Stimulated activated CD8-positive, alpha-beta memory T cell treated with anti-CD3 and anti-CD28 coated beads, Interleukin-12 subunit alpha, Interleukin-12 subunit beta, amount 100 ng/mL, for 1 hour (primary cell): Measurements from ENCODE around the gene STXBP5.

Experiments
- DNase-seq: peaks from one replicate; pipeline ENCODE4 v3.0.0-alpha.2; 2020; ENCODE audit warnings: low read depth

Gene STXBP5

DNA sequence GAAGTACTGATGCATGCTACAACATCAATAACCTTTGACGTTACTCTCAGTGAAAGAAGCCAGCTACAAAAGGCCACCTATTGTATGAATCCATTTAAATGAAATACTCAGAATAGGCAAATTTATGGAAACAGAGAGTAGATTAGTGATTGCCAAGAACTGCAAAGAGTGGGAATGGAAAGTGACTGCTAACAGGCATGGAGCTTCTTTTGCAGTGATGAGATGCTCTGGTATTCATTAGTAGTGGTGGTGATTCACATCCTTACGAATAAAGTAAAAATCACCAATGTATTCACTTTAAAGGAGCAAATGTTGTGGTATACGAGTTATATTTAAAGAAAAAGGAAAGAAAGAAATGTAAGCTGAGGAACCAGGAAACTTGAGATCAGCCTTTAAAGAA lies 177.5 kb downstream of the STXBP5 start:
- no peak for DNase-seq

DNA sequence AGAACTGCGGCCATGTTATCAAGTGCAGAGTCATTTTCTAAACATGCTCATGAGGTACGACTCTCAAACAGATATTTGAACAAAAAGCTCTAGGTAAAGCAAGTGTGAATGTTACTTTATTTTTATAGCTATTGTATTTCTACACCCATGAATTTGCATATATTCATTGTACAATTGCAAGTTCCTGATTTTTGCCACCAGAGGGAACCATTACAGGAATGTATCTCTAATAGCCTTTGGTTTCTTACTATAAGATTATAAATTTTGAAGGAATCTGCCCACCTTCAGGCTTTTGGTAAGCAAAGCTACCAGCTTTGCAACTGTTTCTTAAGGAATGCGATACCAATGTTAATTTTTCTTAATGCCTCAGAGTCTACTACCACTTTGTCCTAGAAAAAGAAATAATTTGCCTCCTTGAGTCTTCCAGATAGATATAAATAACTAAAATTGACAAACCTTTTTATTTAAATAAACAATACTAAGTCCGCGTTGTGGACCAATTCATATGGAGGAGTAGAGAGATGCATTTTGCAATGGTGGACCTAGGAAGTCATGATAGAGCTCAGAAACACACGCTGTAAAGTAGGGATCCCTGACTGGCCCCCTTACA lies 178.8 kb downstream of the STXBP5 start:
- no peak for DNase-seq

DNA sequence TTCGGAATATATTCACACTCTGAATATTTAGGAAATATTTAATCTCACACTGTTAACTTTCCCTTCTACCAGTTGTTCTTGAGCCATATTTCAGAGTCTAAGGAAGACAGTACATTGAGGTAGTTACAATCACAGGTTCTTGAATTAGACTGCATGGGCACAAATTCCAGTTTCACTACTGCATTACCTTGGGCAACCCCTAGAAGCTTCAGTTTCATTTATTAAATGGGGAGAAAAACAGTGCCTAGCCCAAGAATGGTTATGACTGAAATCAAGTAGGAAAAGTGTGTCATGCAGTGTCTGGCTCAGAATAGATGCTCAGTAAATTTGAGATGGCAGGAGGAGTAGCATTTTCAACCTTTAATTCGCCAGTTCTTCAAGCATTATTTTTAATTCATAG lies 179.8 kb downstream of the STXBP5 start:
- DNase-seq: no peak

DNA sequence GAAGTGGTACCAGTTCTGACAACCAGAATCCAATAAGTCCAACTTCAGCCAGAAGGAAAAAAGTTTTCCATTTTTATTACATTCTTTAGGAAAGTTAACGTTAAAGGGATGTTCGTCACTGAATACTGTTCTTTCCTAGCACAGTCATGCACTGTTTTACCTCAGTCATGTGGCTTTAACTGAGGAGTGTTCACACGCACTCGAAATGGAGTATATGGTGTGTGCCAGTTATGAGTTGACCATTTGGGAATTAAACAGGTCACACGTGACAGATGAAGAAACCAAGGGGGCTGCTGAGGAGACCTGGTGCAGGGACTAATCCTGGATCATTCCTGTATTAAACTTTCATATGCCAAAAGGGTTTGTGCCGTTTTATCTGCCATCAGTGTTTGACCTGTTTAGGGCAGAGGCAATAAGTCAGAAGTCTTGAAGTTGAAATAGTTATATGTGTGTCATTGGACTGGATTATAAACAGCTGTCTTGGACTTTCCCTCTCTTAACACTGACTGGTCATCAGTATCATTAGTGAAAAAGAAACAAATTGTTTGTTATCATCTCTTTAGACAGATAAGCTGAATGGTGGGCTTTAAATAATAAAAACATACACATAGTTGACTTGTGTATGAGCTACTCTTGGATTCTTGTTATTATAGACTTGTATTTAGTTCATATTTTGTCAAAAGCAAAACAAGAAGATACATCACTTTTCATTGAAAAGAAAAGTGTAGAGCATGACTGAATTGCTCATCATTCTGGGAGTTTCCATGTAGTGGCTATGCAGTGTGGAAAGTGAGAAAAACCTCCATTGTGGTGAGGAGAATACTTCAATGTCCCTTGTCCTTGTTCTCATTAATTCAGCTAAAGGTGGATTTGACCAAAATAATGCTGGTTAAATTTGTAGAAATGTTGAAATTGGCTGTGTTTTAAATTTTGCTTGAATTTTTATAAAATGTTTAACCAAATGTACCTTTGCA lies 180.8 kb downstream of the STXBP5 start:
- no peak for DNase-seq

DNA sequence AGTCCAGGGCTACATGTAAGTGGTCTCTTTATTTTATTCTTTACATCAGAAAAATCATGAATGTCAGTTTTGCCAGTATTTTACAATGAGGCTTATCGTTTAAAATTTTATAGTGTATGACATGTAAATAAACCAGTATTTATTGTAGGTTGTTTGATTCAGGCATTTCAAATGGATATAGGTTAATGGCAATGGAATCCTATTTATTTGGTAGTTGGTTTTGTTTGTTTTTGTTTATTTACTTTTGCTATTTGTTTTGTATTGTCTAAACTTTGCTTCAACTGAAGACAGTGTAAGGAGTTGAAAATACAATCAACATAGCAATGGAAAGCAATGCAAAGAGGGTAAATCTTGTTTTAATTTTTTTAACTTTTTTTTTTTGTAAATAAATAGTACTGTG lies 185.2 kb downstream of the STXBP5 start:
- no peak for DNase-seq

DNA sequence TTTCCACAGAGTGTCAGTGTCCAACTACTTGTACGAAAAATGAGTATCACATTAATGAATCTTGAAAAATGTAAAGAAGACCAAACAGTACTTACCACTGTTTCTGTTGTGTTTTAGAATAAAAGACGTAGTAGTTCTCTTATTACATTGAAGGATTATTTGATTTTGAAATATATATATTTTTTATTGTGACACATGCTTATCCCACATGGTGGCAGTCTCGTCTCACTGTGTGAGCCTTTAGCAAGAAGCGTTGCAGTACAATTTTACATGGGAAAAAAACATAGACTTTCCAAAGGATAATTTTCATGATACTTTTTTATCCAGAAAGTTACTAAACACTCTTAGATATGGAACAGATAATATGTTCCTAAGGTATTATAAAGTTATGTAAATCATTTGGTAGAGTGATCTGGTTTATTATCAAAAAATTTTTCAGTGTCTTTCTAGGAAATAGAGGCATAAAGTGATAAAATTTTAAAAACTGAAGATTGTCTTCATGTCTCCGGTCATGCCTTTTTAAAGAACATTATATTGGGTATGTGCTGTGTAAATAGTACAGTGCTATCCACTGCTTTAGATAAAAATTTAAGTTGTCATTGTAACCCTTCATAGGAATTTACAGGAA lies 186.8 kb downstream of the STXBP5 start:
- DNase-seq: no peak

DNA sequence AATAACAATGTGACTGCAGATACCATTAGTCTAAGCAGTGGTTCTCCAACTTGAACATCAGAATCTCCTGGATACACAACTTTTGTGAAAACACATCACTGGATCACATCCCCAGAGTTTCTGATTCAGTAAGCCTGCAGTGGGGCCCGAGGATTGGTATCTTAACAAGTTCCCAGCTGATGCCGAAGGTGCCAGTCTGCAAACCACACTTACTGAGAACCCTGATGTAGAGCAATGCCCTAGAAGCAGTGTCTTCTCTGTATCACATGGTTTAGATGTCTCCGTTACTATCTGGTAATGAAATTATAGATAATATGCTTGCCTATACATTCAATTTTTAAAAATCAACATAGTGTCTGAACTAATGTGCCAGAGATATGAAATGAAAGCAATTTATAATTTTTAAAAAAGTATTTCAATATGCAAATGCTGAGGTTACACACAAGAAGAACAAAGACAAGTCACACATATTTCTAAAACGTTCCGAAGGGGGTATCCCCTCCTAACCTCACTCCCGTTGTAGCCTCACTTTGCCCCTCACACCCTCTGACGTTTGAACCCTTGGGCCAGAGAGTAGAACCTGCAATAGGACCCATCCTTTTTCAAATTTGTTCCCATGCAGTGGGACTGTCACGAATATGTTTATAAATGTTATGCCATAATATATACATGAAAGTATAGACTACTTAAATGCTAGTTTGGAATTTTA lies 188.9 kb downstream of the STXBP5 start:
- no peak for DNase-seq

DNA sequence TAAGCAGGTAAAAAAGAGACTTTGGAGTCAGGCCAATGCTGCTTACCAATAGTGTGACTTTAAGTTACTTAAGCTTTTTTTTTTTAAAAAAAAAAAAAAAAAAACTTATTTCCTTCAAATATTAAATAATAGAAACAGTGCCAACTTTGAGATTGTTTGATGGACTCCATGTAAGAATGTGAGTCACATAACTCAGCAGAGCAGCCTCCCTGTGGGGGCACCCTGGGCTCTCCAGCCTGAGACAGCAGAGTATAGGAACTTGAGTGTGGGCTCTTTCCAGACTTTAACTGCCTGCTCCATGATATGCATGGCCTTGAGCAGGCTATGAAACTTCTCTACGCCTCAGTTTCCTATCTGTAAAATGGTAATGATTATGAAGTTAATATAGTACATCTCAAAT lies 190.9 kb downstream of the STXBP5 start:
- DNase-seq: no peak

DNA sequence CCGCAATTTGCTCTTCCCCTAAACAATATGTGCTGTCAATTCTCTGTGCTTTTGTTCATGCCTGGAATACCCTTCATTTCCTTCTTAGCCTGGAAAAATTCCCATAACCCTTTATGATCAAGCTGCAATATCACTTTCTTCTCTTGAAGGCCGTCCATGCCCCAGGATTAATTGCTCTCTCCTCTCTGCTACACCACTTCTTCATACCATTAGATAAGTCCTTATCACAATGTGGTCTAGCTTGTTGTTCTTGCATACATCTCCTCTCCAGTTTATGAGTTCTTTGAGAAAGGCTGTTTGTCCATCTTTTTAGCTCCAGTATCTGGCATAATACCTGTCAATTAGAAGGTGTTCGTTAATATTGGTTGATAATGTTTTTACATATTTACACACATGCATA lies 193.1 kb downstream of the STXBP5 start:
- DNase-seq: no peak

DNA sequence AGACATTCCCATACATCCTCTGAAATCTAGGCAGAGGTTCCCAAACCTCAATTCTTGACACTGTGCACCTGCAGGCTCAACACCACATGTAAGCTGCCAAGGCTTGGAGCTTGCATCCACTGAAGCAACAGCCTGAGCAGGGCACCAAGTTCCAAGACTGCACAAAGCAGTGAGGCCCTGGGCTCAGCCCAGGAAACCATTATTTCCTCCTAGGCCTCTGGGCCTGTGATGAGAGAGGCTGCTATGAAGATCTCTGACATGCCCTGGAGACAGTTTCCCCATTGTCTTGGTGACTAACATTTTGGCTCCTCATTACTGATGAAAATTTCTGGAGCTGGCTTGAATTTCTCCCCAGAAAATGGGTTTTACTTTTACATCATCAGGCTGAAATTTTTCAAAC lies 196.8 kb downstream of the STXBP5 start:
- no peak for DNase-seq

DNA sequence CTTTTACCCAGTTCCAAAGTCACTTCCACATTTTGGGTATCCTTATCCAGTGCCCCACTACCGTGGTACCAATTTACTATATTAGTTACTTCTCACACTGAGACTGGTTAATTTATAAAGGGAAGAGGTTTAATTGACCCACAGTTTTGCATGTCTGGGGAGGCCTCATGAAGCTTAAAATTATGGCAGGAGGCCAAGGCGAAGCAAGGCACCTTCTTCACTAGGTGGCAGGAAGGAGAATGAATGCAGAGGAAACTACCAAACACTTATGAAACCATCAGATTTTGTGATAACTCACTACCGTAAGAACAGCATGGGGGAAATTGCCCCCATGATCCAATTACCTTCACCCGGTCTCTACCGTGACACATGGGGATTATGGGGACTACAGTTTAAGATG lies 197.6 kb downstream of the STXBP5 start:
- no peak for DNase-seq

DNA sequence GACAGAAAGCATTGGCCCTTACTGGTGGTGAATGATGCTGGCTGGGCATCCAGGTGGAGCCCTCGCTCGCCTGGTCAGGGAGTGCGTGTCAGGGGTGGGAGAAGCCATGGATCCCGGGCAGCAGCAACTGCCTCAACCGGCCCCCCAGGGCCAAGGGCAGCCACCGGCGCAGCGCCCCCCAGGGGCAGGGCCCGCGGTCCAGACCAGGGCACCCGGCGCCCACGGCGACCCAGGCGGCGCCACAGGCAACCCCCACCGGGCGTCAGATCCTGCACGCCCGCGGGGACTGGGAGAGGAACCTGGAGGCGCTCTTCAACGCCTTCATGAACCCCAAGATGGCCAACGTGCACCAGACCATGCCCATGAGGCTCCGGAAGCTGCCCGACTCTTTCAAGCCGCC lies 202.6 kb downstream of the STXBP5 start:
- no peak for DNase-seq

DNA sequence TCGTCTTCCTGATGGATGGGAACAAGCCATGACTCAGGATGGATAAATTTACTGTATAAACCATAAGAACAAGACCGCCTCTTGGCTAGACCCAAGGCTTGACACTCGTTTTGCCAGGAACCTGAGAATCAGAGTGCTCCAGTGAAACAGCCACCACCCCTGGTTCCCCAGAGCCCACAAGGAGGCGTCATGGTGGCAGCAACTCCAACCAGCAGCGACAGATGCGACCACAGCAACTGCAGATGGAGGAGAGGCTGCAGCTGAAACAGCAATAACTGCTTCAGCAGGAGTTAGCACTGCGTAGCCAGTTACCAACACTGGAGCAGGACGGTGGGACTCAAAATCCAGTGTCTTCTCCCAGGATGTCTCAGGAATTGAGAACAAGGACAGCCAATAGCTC lies 203.4 kb downstream of the STXBP5 start:
- DNase-seq: no peak

DNA sequence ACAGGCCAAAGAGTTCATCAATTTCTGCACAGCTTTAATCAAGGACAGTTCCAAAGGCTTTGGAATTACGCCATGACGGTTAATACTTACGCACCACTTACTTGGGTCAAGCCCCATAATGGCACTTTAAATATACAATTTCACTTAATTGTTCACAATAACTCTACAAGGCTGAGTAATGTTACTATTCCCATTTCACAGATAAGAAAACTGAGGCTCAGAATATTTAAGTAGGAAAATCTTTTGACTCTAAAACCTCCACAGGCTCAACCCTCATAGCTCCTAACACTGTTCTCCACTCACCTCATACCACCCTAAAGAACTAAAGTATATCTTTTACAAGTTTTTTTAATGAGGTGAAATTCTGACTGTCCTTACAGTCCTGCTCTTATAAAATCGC lies 212.4 kb downstream of the STXBP5 start:
- DNase-seq: no peak

DNA sequence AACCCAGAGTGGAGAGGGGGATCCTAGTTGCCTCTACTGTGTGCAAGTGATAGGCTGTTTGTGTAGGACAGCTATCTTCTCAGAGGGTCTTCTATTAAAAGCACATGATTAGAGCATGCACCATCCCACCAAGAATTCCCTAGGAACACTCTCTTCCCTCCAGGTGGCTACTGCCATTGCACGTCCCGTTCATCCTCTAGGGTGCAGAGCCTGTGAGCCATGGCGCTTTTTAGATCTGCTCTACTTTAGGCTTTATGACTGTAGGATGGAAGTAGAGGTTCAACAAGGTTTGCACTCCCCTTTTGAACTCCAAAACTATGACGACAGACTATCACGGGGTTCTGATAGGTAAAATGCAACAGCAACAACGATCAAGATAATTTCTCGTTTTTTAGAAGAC lies 213.7 kb downstream of the STXBP5 start:
- no peak for DNase-seq

DNA sequence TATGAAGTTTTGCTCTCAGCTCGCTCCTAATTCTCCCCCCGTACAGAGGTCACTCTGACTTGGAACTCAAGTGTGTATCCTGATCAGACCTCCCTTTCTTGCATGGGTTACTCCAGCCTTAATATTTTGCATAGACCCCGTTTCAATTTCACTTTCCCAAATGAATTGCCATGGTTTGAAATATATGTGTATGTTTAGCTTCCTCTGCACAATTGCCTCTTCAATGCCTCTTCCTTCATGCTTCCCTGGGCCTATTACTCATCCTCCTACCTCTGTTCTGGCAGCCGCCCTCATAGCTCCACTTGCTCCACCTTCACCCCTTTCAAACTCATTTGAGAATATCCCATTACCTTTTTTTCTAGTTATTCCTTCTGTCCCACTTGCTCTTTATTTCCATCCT lies 214.3 kb downstream of the STXBP5 start:
- DNase-seq: no peak

DNA sequence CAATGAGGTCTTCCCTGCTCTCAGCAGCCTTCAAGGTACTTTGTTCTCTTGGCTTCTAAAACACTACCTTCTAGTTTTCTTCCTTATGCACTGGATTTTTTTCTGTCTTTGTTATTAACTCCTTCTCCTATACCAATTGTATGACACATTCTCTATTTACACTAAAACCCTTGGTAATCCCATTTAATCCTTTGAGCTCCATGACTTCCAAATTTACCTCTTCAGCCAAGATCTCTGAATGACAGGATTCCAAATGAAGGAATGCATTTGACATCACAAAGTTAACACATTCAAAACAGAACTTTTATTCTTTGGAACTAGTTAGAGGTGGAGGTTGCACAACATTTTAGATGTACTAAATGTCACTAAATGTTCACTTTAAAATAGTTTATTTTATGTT lies 217.7 kb downstream of the STXBP5 start:
- DNase-seq: no peak

DNA sequence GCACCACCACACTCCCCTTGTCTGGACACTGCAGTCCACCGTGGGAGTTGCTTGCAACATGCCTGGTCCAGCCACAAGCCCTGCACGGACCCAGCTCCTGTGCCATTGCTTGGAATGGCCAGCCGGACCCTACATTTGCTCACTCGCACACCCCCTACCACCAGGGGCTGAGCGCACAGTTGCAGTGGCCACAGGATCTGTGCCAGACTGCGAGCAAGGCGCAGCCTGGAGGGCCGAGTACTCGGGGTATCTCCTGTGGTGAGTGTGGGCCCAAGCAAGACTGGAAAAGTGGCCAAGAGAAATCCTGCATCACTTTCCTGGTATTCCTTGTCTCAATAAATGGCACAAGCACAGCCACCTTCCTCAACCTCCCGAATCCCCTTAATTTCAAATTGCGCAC lies 218.9 kb downstream of the STXBP5 start:
- DNase-seq: no peak

DNA sequence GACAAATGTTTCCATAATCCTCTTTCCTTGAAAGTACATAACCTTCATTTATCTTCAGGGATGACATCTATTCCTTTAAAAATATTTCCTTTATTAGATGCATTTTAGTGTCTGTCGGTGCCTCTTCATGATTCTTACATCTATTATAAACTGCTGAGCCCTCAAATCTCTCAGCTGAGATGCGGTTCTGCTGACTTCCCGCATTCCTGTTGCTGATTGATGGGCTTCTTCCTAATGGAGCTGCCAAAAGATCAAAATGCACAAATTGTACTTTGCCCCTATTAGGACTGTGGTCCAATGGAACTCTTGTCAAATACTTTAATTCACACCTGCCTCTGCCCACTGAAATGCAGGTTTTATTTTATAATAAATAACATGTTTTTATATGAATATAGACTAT lies 225.6 kb downstream of the STXBP5 start:
- DNase-seq: no peak

DNA sequence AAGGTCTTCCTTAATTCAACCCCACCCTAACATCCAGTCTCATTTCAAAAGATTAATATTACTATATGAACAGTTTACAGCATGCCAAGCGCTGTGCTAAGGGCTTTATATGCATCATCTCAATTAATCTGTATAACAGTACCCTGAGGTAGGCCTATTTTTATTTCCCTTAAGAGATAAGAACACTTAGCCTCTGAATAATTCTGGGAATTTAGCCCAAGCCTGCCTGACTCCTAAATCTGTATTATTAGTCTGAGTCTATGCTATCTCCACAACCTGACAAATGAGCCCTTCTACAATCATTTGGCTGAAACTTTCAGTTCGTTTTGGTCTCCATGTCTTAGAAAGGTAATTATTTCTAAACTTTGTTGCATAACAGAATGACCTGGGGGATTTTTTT lies 226.6 kb downstream of the STXBP5 start:
- DNase-seq: no peak

DNA sequence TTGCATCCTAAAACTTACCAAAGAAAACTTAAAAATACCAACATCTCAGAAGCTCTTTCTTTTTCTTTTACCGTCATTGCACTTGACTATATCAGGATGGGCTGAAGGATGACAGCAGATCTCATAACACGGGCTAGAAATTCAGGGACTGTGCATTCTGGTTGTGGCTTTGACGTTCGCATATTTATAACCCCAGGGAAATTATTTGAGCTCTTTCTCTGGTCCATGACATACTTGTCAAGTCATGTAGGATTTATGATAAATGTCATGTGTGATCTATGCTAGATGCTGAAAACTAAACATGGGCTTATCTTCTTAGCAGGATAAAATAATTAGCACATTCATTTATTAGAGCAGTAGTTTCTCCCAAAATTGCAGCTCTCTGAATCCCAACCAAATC lies 229.9 kb downstream of the STXBP5 start:
- no peak for DNase-seq

DNA sequence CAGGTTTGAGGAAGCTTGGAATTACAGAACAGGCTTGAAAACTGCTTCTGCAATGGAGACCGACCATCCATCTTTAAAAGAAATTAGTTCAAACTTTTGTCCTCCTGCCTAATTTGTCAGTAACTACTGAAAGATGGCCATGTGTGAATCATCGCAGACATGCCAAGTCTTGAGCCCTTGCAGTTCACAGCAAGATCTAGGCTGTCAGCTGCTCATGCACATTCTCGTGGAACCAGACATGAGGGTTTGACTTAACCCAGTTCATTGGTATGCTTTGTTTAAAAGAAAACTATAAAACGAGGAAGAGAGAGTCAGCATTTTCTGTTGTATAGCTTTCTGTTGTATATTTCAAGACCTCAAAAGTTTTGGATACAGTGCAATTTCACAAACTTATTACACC lies 230.3 kb downstream of the STXBP5 start:
- DNase-seq: no peak

DNA sequence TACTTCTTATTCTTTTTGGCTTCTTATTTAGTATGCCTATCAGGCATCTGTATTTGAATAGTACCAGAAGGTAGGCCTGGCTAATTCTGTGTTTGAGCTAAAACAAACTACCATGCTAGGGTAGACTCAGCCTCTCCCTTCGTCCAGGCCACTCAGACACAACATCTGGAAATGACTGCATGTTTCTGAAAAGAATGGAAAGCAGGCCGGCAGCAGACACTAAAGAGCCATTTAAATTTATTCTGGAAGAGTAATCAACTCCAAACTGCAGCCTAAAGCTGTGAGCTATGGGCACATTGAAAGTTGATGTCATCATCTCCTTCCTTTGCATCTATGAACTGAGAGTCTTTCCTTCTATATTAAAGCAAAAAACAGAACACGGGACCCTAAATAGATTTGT lies 233.4 kb downstream of the STXBP5 start:
- no peak for DNase-seq
